Breast epithelium (tissue), 3 donors: ENCODE data around the gene GREM1.

Source experiments
- POLR2A ChIP-seq: fragments of 450-650 bp; IDR thresholded peaks from one replicate; pipeline ENCODE4 v1.6.1; 2016; ENCODE audit warnings: antibody characterized with exemption, mild to moderate bottlenecking, moderate library complexity
- POLR2AphosphoS5 ChIP-seq, 3 donors: sonication (generic); formaldehyde crosslinking; IDR thresholded peaks; one replicate each; pipeline ENCODE4 v1.6.1; 2017; ENCODE audit warnings: antibody characterized with exemption in 3 of 3

- TF ChIP-seq POLR2A = no peak
- TF ChIP-seq POLR2AphosphoS5 (IDR thresholded peaks at IDR 0.05) = no peak
Measured at GRCh38 chr15:32671339-32672325, 46.2 kb upstream of the GREM1 start.
